ENCODE results near the gene EXOC6B.

EXOC6B gene

GRCh38 chr2:72211777-72212485 is 613.9 kb downstream of the EXOC6B start:
- TF ChIP-seq RAD21 (IDR thresholded peaks at IDR 0.05; ENCODE audit: low read depth): no peak
- TF ChIP-seq NFIC (IDR thresholded peaks at IDR 0.05): no peak
- TF ChIP-seq USF1 (IDR thresholded peaks at IDR 0.05): no peak
- no peak for TF ChIP-seq CREB1 (IDR thresholded peaks at IDR 0.05; ENCODE audit: low read depth)
- no peak for TF ChIP-seq YY1 (IDR thresholded peaks at IDR 0.05; ENCODE audit: low read depth)
- TF ChIP-seq ZBTB7A (IDR thresholded peaks at IDR 0.05; ENCODE audit: low read depth): no peak
- TF ChIP-seq EGR1 (IDR thresholded peaks at IDR 0.05): no peak
- TF ChIP-seq TAF1 (IDR thresholded peaks at IDR 0.05; ENCODE audit: low read depth): no peak
- TF ChIP-seq REST (IDR thresholded peaks at IDR 0.05; ENCODE audit: low read depth): no peak
- TF ChIP-seq EP300 (IDR thresholded peaks at IDR 0.05; ENCODE audit: borderline replicate concordance): no peak
- TF ChIP-seq TCF12 (IDR thresholded peaks at IDR 0.05; ENCODE audit: low read depth): no peak
- no peak for TF ChIP-seq FOXM1 (IDR thresholded peaks at IDR 0.05; ENCODE audit: borderline replicate concordance, low read depth)

GRCh38 chr2:72211350-72211749 is 614.5 kb downstream of the EXOC6B start:
- TF ChIP-seq TEAD4 (IDR thresholded peaks at IDR 0.05): no peak
- TF ChIP-seq TAF1 (IDR thresholded peaks at IDR 0.05; ENCODE audit: low read depth): no peak
- no peak for TF ChIP-seq YY1 (IDR thresholded peaks at IDR 0.05; ENCODE audit: low read depth)
- TF ChIP-seq MAX (IDR thresholded peaks at IDR 0.05): no peak
- no peak for TF ChIP-seq NFIC (IDR thresholded peaks at IDR 0.05)
- TF ChIP-seq RAD21 (IDR thresholded peaks at IDR 0.05; ENCODE audit: low read depth): no peak
- no peak for TF ChIP-seq EGR1 (IDR thresholded peaks at IDR 0.05)
- TF ChIP-seq TCF12 (IDR thresholded peaks at IDR 0.05; ENCODE audit: low read depth): no peak
- TF ChIP-seq ZBTB7A (IDR thresholded peaks at IDR 0.05; ENCODE audit: low read depth): no peak

- TF ChIP-seq EP300 (IDR thresholded peaks at IDR 0.05; ENCODE audit: borderline replicate concordance): no peak
- TF ChIP-seq TEAD4 (IDR thresholded peaks at IDR 0.05): no peak
- TF ChIP-seq TAF1 (IDR thresholded peaks at IDR 0.05; ENCODE audit: low read depth): no peak
- no peak for TF ChIP-seq MAX (IDR thresholded peaks at IDR 0.05)
- no peak for TF ChIP-seq RAD21 (IDR thresholded peaks at IDR 0.05; ENCODE audit: low read depth)
- no peak for TF ChIP-seq TCF12 (IDR thresholded peaks at IDR 0.05; ENCODE audit: low read depth)
- no peak for TF ChIP-seq ZBTB7A (IDR thresholded peaks at IDR 0.05; ENCODE audit: low read depth)
- no peak for TF ChIP-seq REST (IDR thresholded peaks at IDR 0.05; ENCODE audit: low read depth)
- no peak for TF ChIP-seq CREB1 (IDR thresholded peaks at IDR 0.05; ENCODE audit: low read depth)
- no peak for TF ChIP-seq EGR1 (IDR thresholded peaks at IDR 0.05)
- no peak for TF ChIP-seq NFIC (IDR thresholded peaks at IDR 0.05)
- TF ChIP-seq USF1 (IDR thresholded peaks at IDR 0.05): no peak
- TF ChIP-seq FOXM1 (IDR thresholded peaks at IDR 0.05; ENCODE audit: borderline replicate concordance, low read depth): no peak
- TF ChIP-seq CEBPB (IDR thresholded peaks at IDR 0.05): no peak
- TF ChIP-seq YY1 (IDR thresholded peaks at IDR 0.05; ENCODE audit: low read depth): no peak
These were observed 615.4 kb downstream of the EXOC6B start for GRCh38 chr2:72210470-72210869.

GRCh38 chr2:72208225-72208624 is 617.6 kb downstream of the EXOC6B start:
- TF ChIP-seq USF1 (IDR thresholded peaks at IDR 0.05) (no peak), CREB1 (IDR thresholded peaks at IDR 0.05; ENCODE audit: low read depth) (no peak), NFIC (IDR thresholded peaks at IDR 0.05) (no peak), TAF1 (IDR thresholded peaks at IDR 0.05; ENCODE audit: low read depth) (no peak), EGR1 (IDR thresholded peaks at IDR 0.05) (no peak), TCF12 (IDR thresholded peaks at IDR 0.05; ENCODE audit: low read depth) (no peak), YY1 (IDR thresholded peaks at IDR 0.05; ENCODE audit: low read depth) (no peak), MAX (IDR thresholded peaks at IDR 0.05) (no peak), TEAD4 (IDR thresholded peaks at IDR 0.05) (no peak), REST (IDR thresholded peaks at IDR 0.05; ENCODE audit: low read depth) (no peak), CEBPB (IDR thresholded peaks at IDR 0.05) (no peak), ZBTB7A (IDR thresholded peaks at IDR 0.05; ENCODE audit: low read depth) (no peak), FOXM1 (IDR thresholded peaks at IDR 0.05; ENCODE audit: borderline replicate concordance, low read depth) (no peak), RAD21 (IDR thresholded peaks at IDR 0.05; ENCODE audit: low read depth) (no peak), EP300 (IDR thresholded peaks at IDR 0.05; ENCODE audit: borderline replicate concordance) (no peak)
